Spleen (tissue), 7 donors: ENCODE data around the gene SLC25A44.

Experiments
- CTCF ChIP-seq, 11 experiments: fragments of 200-600 bp in 7 of 11; fragments of 450-650 bp in 4 of 11; sonication (generic) in 4 of 11; IDR thresholded peaks in 8 of 11; conservative IDR thresholded peaks in 3 of 11; 1 replicate in 7 of 11; 2 replicates in 4 of 11; pipeline versions ENCODE4 v1.4.0 to v1.8.0; 2016 to 2021; ENCODE audit warnings: antibody characterized with exemption in 11 of 11, inconsistent platforms in 4 of 11, mild to moderate bottlenecking in 1 of 11
- POLR2A ChIP-seq, 3 donors: fragments of 450-650 bp; IDR thresholded peaks; one replicate each; pipeline ENCODE4 v1.5.1; 2017; ENCODE audit warnings: antibody characterized with exemption in 3 of 3, mild to moderate bottlenecking in 1 of 3
- donor health status: DM: no; HTN: no; CAD: no; lungs with moderate emphysema.
- donor health status: DM: no; HTN: no; CAD: no.
- donor health status: DM: no; HTN: no; CAD: no.

GRCh38 chr1:156151093-156151688 lies 42.7 kb upstream of the SLC25A44 start:
- TF ChIP-seq POLR2A (IDR thresholded peaks at IDR 0.05) (no peak), CTCF (IDR thresholded peaks at IDR 0.05 in 8 of 11, conservative IDR thresholded peaks at IDR 0.05 in 3 of 11) (no peak)
